HCT116 (cell line): ENCODE measurements around the gene TTLL10.

ENCODE experiments used
- EZH2 ChIP-seq: fragments of 200-600 bp; sonication (generic); IDR thresholded peaks from 2 replicates; pipeline ENCODE4 v1.6.1; 2017; ENCODE audit warnings: antibody characterized with exemption, mixed run types
- JUND ChIP-seq: IDR thresholded peaks from 2 replicates; pipeline ENCODE4 v1.6.1; 2012
- POLR2AphosphoS5 ChIP-seq: IDR thresholded peaks from 2 replicates; pipeline ENCODE4 v1.6.1; 2011; ENCODE audit warnings: mild to moderate bottlenecking, low read depth, low read length, moderate library complexity
- SP1 ChIP-seq: IDR thresholded peaks from 2 replicates; pipeline ENCODE4 v1.6.1; 2012; ENCODE audit warnings: low read depth
- TCF7L2 ChIP-seq: IDR thresholded peaks from 2 replicates; pipeline ENCODE4 v1.7.0; 2011; ENCODE audit warnings: borderline replicate concordance, inconsistent platforms; ENCODE audit not compliant: insufficient read depth, insufficient read length; ENCODE audit errors: extremely low read depth
- TF ChIP-seq, protein P1 (sequence below): IDR thresholded peaks from 2 replicates; pipeline ENCODE4 v1.6.1; 2012
- TF ChIP-seq, protein P2 (sequence below), 3 experiments: fragments of 200-600 bp in 1 of 3; sonication (generic) in 1 of 3; IDR thresholded peaks in 2 of 3; conservative IDR thresholded peaks in 1 of 3; 2 replicates each; pipeline ENCODE4 v1.5.1; 2012 to 2017; ENCODE audit warnings: low read depth in 2 of 3, low read length in 2 of 3, antibody characterized with exemption in 1 of 3, borderline replicate concordance in 1 of 3, control low read depth in 1 of 3, mild to moderate bottlenecking in 1 of 3, mixed read lengths in 1 of 3, mixed run types in 1 of 3, moderate library complexity in 1 of 3; ENCODE audit not compliant: insufficient read depth in 1 of 3
- TF ChIP-seq, protein P3 (sequence below): IDR thresholded peaks from 2 replicates; pipeline ENCODE4 v1.6.1; 2012; ENCODE audit warnings: low read depth
- TF ChIP-seq, protein P4 (sequence below): IDR thresholded peaks from 2 replicates; pipeline ENCODE4 v1.6.1; 2011; ENCODE audit warnings: mild to moderate bottlenecking, low read length, moderate library complexity; ENCODE audit not compliant: insufficient replicate concordance; ENCODE audit errors: extremely low read depth

DNA sequence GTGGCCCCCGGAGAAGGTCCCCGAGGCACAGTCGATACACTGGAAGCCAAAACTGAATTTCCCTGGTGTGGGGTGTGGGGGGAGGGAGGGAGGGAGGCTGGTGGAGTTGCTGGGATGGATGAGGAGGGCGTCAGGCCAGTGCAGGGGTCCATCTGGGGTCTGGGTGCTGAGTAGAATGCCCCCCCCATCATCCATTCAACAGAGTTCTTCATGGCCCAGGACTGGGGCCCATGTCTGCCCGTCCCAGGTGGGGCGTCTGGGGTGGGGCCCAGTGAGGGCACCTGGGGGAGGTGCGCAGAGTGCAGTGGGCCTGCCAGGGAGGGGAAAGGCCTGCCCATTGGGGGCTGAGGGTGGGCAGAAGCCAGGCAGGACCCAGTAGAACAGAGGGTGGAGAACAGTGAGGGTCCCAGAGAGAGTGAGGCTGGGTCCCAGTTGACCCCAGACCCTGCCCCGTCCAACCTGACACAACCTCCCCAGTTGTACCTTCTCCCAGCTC is 30.8 kb downstream of the TTLL10 start:
- TF ChIP-seq TCF7L2 (no peak), POLR2AphosphoS5 (no peak), EZH2 (no peak), JUND (no peak), SP1 (no peak)
- TF ChIP-seq, protein P1, sequence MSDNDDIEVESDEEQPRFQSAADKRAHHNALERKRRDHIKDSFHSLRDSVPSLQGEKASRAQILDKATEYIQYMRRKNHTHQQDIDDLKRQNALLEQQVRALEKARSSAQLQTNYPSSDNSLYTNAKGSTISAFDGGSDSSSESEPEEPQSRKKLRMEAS: no peak
- TF ChIP-seq, protein P2, sequence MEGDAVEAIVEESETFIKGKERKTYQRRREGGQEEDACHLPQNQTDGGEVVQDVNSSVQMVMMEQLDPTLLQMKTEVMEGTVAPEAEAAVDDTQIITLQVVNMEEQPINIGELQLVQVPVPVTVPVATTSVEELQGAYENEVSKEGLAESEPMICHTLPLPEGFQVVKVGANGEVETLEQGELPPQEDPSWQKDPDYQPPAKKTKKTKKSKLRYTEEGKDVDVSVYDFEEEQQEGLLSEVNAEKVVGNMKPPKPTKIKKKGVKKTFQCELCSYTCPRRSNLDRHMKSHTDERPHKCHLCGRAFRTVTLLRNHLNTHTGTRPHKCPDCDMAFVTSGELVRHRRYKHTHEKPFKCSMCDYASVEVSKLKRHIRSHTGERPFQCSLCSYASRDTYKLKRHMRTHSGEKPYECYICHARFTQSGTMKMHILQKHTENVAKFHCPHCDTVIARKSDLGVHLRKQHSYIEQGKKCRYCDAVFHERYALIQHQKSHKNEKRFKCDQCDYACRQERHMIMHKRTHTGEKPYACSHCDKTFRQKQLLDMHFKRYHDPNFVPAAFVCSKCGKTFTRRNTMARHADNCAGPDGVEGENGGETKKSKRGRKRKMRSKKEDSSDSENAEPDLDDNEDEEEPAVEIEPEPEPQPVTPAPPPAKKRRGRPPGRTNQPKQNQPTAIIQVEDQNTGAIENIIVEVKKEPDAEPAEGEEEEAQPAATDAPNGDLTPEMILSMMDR (IDR thresholded peaks at IDR 0.05 in 2 of 3, conservative IDR thresholded peaks at IDR 0.05 in 1 of 3; ENCODE audit: borderline replicate concordance in 1 of 3, insufficient read depth in 1 of 3, low read depth in 2 of 3, low read length in 2 of 3): no peak
- TF ChIP-seq, protein P3, sequence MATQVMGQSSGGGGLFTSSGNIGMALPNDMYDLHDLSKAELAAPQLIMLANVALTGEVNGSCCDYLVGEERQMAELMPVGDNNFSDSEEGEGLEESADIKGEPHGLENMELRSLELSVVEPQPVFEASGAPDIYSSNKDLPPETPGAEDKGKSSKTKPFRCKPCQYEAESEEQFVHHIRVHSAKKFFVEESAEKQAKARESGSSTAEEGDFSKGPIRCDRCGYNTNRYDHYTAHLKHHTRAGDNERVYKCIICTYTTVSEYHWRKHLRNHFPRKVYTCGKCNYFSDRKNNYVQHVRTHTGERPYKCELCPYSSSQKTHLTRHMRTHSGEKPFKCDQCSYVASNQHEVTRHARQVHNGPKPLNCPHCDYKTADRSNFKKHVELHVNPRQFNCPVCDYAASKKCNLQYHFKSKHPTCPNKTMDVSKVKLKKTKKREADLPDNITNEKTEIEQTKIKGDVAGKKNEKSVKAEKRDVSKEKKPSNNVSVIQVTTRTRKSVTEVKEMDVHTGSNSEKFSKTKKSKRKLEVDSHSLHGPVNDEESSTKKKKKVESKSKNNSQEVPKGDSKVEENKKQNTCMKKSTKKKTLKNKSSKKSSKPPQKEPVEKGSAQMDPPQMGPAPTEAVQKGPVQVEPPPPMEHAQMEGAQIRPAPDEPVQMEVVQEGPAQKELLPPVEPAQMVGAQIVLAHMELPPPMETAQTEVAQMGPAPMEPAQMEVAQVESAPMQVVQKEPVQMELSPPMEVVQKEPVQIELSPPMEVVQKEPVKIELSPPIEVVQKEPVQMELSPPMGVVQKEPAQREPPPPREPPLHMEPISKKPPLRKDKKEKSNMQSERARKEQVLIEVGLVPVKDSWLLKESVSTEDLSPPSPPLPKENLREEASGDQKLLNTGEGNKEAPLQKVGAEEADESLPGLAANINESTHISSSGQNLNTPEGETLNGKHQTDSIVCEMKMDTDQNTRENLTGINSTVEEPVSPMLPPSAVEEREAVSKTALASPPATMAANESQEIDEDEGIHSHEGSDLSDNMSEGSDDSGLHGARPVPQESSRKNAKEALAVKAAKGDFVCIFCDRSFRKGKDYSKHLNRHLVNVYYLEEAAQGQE: no peak
- TF ChIP-seq, protein P4, sequence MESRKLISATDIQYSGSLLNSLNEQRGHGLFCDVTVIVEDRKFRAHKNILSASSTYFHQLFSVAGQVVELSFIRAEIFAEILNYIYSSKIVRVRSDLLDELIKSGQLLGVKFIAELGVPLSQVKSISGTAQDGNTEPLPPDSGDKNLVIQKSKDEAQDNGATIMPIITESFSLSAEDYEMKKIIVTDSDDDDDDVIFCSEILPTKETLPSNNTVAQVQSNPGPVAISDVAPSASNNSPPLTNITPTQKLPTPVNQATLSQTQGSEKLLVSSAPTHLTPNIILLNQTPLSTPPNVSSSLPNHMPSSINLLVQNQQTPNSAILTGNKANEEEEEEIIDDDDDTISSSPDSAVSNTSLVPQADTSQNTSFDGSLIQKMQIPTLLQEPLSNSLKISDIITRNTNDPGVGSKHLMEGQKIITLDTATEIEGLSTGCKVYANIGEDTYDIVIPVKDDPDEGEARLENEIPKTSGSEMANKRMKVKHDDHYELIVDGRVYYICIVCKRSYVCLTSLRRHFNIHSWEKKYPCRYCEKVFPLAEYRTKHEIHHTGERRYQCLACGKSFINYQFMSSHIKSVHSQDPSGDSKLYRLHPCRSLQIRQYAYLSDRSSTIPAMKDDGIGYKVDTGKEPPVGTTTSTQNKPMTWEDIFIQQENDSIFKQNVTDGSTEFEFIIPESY: no peak
